ENCODE measurements around the gene TEX19.

GRCh38 chr17:82339634-82340580 lies 19.1 kb upstream of the TEX19 start:
- TF ChIP-seq POLR2A (IDR thresholded peaks at IDR 0.05; ENCODE audit: low read depth) (no peak), EP300 (IDR thresholded peaks at IDR 0.05) (no peak), POLR2AphosphoS5 (IDR thresholded peaks at IDR 0.05) (no peak)
- TF ChIP-seq, protein P1, sequence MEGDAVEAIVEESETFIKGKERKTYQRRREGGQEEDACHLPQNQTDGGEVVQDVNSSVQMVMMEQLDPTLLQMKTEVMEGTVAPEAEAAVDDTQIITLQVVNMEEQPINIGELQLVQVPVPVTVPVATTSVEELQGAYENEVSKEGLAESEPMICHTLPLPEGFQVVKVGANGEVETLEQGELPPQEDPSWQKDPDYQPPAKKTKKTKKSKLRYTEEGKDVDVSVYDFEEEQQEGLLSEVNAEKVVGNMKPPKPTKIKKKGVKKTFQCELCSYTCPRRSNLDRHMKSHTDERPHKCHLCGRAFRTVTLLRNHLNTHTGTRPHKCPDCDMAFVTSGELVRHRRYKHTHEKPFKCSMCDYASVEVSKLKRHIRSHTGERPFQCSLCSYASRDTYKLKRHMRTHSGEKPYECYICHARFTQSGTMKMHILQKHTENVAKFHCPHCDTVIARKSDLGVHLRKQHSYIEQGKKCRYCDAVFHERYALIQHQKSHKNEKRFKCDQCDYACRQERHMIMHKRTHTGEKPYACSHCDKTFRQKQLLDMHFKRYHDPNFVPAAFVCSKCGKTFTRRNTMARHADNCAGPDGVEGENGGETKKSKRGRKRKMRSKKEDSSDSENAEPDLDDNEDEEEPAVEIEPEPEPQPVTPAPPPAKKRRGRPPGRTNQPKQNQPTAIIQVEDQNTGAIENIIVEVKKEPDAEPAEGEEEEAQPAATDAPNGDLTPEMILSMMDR (IDR thresholded peaks at IDR 0.05) = no peak

Measured in esophagus muscularis mucosa (tissue), 4 donors.